Stimulated activated CD4-positive, alpha-beta T cell treated with anti-CD3 and anti-CD28 coated beads, Interleukin-15, amount 100 ng/mL, for 1 hour (primary cell): ENCODE measurements around the gene ADAMTS12.

Experiments
- DNase-seq, 2 donors: peaks; one replicate each; pipeline ENCODE4 v3.0.0-alpha.2; 2020; ENCODE audit warnings: low read depth in 1 of 2, low spot score in 1 of 2

ADAMTS12 gene

GRCh38 chr5:33721491-33722200 is 170.1 kb downstream of the ADAMTS12 start:
- DNase-seq = no peak

- no peak for DNase-seq
Measured at GRCh38 chr5:33720176-33720575, 171.6 kb downstream of the ADAMTS12 start.

- DNase-seq = no peak
Measured at GRCh38 chr5:33719769-33720168, 172.0 kb downstream of the ADAMTS12 start.

- DNase-seq = no peak
Measured at GRCh38 chr5:33715661-33716060, 176.1 kb downstream of the ADAMTS12 start.

- DNase-seq = no peak
Measured at GRCh38 chr5:33713136-33713765, 178.5 kb downstream of the ADAMTS12 start.

GRCh38 chr5:33712664-33713063 is 179.1 kb downstream of the ADAMTS12 start:
- DNase-seq = no peak

- no peak for DNase-seq
Measured at GRCh38 chr5:33711094-33711679, 180.6 kb downstream of the ADAMTS12 start.

- no peak for DNase-seq
Measured at GRCh38 chr5:33702867-33703266, 188.9 kb downstream of the ADAMTS12 start.

- no peak for DNase-seq
Measured at GRCh38 chr5:33701951-33702350, 189.8 kb downstream of the ADAMTS12 start.

- DNase-seq = no peak
Measured at GRCh38 chr5:33701251-33701650, 190.5 kb downstream of the ADAMTS12 start.

GRCh38 chr5:33696411-33696810 is 195.4 kb downstream of the ADAMTS12 start:
- no peak for DNase-seq

GRCh38 chr5:33692980-33693379 is 198.8 kb downstream of the ADAMTS12 start:
- DNase-seq = no peak

GRCh38 chr5:33691856-33692255 is 199.9 kb downstream of the ADAMTS12 start:
- DNase-seq = no peak

- DNase-seq = no peak
Measured at GRCh38 chr5:33690374-33691135, 201.2 kb downstream of the ADAMTS12 start.

GRCh38 chr5:33688526-33688925 is 203.3 kb downstream of the ADAMTS12 start:
- no peak for DNase-seq

- DNase-seq = no peak
Measured at GRCh38 chr5:33688066-33688465, 203.7 kb downstream of the ADAMTS12 start.

GRCh38 chr5:33685873-33686755 is 205.7 kb downstream of the ADAMTS12 start:
- DNase-seq = no peak

- DNase-seq = no peak
Measured at GRCh38 chr5:33684496-33685159, 207.2 kb downstream of the ADAMTS12 start.

- no peak for DNase-seq
Measured at GRCh38 chr5:33679791-33680190, 212.0 kb downstream of the ADAMTS12 start.

- DNase-seq = no peak
Measured at GRCh38 chr5:33675958-33676464, 215.8 kb downstream of the ADAMTS12 start.
